ENCODE measurements around the gene GPR39. TPM values are rescaled to one million over a fixed set of nuclear protein-coding genes. Genes with fewer than 3 reads are reported as not detected.

GPR39 gene
- polyA plus RNA-seq, 1 experiment: 2.9 TPM

- no peak overlapping the region for H3K4me3 ChIP-seq (ENCODE audit: low read depth, low read length)
- CTCF ChIA-PET: interaction anchor here (1.1 to 4.0 kb wide), 11 partner anchors 11 to 101 kb away, joined by 3 to 31 read pairs (median 4); no protein-coding TSS in a partner anchor
- DNase-seq (ENCODE audit: low read depth, low spot score): no peak
- H3K27me3 ChIP-seq (ENCODE audit: control insufficient read depth, insufficient read depth, low read length): no peaks in the 10 kb centered on the region
- H3K27ac ChIP-seq (ENCODE audit: low read depth, low read length): no peak overlapping the region
- no peak for TF ChIP-seq CTCF (IDR thresholded peaks at IDR 0.05; ENCODE audit: low read depth, low read length)
- H3K9me3 ChIP-seq (ENCODE audit: control insufficient read depth, insufficient read depth, low read length): no peaks in the 10 kb centered on the region
- POLR2A ChIA-PET: no interaction called here
These were observed 33.3 kb downstream of the GPR39 start for GRCh38 chr2:132449868-132450267.

GRCh38 chr2:132460781-132461180 lies 44.2 kb downstream of the GPR39 start:
- Histone ChIP-seq H3K27ac (ENCODE audit: low read depth, low read length) (no peak overlapping the region), H3K27me3 (ENCODE audit: control insufficient read depth, insufficient read depth, low read length) (no peaks in the 10 kb centered on the region), H3K9me3 (ENCODE audit: control insufficient read depth, insufficient read depth, low read length) (peaks cover 16% of the 10 kb centered on the region), H3K4me3 (ENCODE audit: low read depth, low read length) (no peak overlapping the region)
- TF ChIP-seq CTCF (IDR thresholded peaks at IDR 0.05; ENCODE audit: low read depth, low read length): no peak
- CTCF ChIA-PET: interaction anchor here (1.0 kb wide), 1 partner anchor 11 kb away, joined by 6 read pairs; no protein-coding TSS in a partner anchor
- POLR2A ChIA-PET: no interaction called here
- DNase-seq (ENCODE audit: low read depth, low spot score): no peak

- H3K27me3 ChIP-seq (ENCODE audit: control insufficient read depth, insufficient read depth, low read length): no peaks in the 10 kb centered on the region
- ChIA-PET CTCF (no interaction called here), POLR2A (no interaction called here)
- peaks cover 27% of the 10 kb centered on the region for H3K9me3 ChIP-seq (ENCODE audit: control insufficient read depth, insufficient read depth, low read length)
- H3K4me3 ChIP-seq (ENCODE audit: low read depth, low read length): no peak overlapping the region
- no peak for TF ChIP-seq CTCF (IDR thresholded peaks at IDR 0.05; ENCODE audit: low read depth, low read length)
- no peak for DNase-seq (ENCODE audit: low read depth, low spot score)
- H3K27ac ChIP-seq (ENCODE audit: low read depth, low read length): no peak overlapping the region
These were observed 45.6 kb downstream of the GPR39 start for GRCh38 chr2:132462236-132462635.

GRCh38 chr2:132463719-132464118 lies 47.1 kb downstream of the GPR39 start:
- no peak for TF ChIP-seq CTCF (IDR thresholded peaks at IDR 0.05; ENCODE audit: low read depth, low read length)
- peaks cover 33% of the 10 kb centered on the region for H3K9me3 ChIP-seq (ENCODE audit: control insufficient read depth, insufficient read depth, low read length)
- no peak for DNase-seq (ENCODE audit: low read depth, low spot score)
- ChIA-PET CTCF (interaction anchor here (1.1 kb wide), 1 partner anchor 15 kb away, joined by 3 read pairs; no protein-coding TSS in a partner anchor), POLR2A (no interaction called here)
- no peaks in the 10 kb centered on the region for H3K27me3 ChIP-seq (ENCODE audit: control insufficient read depth, insufficient read depth, low read length)
- H3K4me3 ChIP-seq (ENCODE audit: low read depth, low read length): no peak overlapping the region
- no peak overlapping the region for H3K27ac ChIP-seq (ENCODE audit: low read depth, low read length)

GRCh38 chr2:132465917-132466316 lies 49.3 kb downstream of the GPR39 start:
- Histone ChIP-seq H3K4me3 (ENCODE audit: low read depth, low read length) (no peak overlapping the region), H3K27ac (ENCODE audit: low read depth, low read length) (no peak overlapping the region), H3K27me3 (ENCODE audit: control insufficient read depth, insufficient read depth, low read length) (no peaks in the 10 kb centered on the region), H3K9me3 (ENCODE audit: control insufficient read depth, insufficient read depth, low read length) (peaks cover 50% of the 10 kb centered on the region; the same call in 1 of the 2 replicates)
- TF ChIP-seq CTCF (IDR thresholded peaks at IDR 0.05; ENCODE audit: low read depth, low read length): no peak
- CTCF ChIA-PET: interaction anchor here (1.0 kb wide), 1 partner anchor 8 kb away, joined by 3 read pairs; no protein-coding TSS in a partner anchor
- POLR2A ChIA-PET: no interaction called here
- DNase-seq (ENCODE audit: low read depth, low spot score): no peak
